ENCODE results near the gene LMF1. TPM values are rescaled to one million over a fixed set of nuclear protein-coding genes. Genes with fewer than 3 reads are reported as not detected.
A peak's percentile ranks its signal among the peaks of the same experiment; 100 is the strongest.

LMF1 gene
- polyA plus RNA-seq, 4 donors, result 14.6 to 26.5 (median 21.0) TPM

DNA sequence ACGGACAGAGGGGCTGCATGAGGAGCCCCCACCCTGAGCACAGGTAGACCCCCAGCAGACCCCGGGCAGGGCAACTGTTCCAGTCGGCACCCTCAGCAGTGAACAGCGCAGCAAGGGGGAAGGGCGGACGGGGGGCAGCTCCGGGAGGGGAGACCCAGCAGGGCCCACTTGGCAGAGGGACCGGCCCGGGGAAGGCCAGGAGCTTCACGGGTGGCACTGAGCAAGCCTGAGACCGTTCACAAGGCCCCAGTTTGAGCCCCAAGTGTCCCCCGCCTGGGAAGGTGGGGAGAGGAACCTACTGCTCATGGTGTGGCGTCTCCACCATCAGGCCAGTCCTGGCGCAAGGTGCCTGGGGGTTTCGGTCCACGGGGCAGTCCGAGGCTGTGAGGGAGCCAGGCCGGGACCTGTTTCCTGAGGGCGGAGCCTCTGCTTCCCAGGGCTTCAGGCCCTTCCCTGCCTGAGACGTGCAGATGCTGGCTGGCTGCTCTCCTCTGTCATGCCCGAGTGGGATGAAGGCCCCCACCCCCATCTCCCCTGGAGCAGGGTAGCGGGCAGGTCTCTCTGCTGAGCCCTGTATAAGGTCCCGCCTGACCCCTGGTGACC is 115.9 kb downstream of the LMF1 start:
- no peak for DNase-seq (ENCODE audit: low read depth in 4 of 4, low spot score in 2 of 4)

- no peak for DNase-seq (ENCODE audit: low read depth in 4 of 4, low spot score in 2 of 4)
Measured at GRCh38 chr16:853981-854807, 116.6 kb downstream of the LMF1 start.

DNA sequence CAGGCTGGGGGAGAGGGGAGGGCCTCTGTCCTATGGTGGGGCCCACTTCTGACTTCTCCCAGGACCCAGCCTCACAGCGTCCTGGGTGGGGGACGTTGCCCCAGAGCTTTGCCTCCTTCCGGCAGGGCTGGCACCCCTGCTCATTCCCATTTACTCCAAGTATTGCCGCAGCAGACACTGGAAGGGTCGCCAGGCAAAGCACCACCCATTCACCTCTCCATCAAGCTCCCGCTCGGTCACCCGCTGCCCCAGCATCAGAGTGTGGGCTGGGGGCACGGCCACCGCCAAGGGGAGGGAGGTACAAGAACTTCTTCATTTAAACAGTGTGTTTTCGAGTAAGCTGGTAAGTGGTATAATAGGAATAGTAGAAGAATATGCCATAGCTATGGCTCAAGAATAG is 117.5 kb downstream of the LMF1 start:
- DNase-seq (ENCODE audit: low read depth in 4 of 4, low spot score in 2 of 4), result no peak

DNA sequence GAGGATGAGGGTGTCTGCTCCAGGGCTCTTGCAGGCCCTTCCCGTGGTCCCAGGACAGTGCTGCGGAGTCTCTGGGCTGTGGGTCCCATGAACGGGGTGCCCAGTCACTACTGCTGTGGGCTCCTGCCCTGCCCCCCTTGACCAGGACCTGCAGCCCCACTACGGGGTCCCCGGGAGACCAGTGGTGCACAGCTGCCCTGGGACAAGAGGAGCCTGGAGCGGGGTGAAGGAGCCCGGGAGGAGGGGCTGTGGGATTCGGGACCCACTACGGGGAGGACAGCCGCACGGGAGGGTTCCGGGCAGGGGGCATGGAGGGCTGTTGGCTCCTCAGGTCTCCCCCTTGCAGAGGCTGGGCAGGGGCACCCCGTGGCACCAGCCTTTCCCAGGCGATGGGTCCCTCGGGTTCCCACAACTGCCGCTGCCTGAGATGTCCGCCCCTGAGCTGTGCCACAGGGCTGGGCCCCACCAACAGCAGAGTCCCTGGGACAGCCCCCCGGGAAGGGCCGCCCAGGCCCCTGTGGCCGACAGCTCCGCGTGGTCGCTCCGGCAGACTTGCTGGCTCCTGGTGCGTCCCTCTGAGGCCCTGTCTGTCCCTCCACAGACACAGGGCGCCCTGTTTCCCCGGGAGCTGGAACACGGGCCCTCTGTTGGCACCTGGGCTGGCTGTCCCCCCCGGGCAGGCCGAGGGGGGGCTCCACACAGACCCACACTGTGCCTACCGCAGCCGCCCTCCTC is 118.2 kb downstream of the LMF1 start:
- no peak for DNase-seq (ENCODE audit: low read depth in 4 of 4, low spot score in 2 of 4)

- DNase-seq (ENCODE audit: low read depth in 4 of 4, low spot score in 2 of 4), result no peak
Measured at GRCh38 chr16:851871-852270, 118.9 kb downstream of the LMF1 start.

GRCh38 chr16:851209-851810 is 119.5 kb downstream of the LMF1 start:
- no peak for DNase-seq (ENCODE audit: low read depth in 4 of 4, low spot score in 2 of 4)

- no peak for DNase-seq (ENCODE audit: low read depth in 4 of 4, low spot score in 2 of 4)
Measured at GRCh38 chr16:850668-851067, 120.1 kb downstream of the LMF1 start.

DNA sequence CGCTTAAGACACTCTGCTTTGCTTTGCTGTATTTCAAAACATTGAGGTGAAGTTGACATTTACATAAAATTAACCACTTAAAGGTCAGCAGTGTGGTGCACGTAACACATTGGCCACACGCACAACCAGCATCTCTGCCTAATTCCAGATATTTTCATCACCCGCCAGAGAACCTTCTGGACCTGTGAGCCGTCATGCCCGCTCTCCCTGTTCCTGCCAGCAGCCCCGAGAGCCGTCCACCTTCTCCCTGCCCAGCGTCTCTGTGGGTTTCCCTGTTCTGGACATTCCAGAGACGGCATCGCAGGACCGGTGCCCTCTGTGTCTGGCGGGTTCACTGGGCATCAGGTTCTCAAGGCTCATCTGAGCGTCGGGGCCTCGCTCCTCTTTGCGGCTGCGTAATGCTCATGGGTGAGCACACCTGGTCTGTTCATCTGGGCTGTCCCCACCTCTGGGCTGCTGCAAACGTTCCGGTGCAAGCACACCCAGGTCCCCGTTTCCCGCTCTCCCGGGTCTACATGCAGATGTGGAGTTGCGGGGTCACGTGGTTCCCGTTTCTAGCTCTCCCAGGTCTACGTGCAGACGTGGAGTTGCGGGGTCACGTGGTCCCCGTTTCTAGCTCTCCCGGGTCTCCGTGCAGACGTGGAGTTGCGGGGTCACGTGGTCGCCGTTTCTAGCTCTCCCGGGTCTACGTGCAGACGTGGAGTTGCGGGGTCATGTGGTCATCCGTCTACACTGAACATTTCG is 122.1 kb downstream of the LMF1 start:
- no peak for DNase-seq (ENCODE audit: low read depth in 4 of 4, low spot score in 2 of 4)

DNA sequence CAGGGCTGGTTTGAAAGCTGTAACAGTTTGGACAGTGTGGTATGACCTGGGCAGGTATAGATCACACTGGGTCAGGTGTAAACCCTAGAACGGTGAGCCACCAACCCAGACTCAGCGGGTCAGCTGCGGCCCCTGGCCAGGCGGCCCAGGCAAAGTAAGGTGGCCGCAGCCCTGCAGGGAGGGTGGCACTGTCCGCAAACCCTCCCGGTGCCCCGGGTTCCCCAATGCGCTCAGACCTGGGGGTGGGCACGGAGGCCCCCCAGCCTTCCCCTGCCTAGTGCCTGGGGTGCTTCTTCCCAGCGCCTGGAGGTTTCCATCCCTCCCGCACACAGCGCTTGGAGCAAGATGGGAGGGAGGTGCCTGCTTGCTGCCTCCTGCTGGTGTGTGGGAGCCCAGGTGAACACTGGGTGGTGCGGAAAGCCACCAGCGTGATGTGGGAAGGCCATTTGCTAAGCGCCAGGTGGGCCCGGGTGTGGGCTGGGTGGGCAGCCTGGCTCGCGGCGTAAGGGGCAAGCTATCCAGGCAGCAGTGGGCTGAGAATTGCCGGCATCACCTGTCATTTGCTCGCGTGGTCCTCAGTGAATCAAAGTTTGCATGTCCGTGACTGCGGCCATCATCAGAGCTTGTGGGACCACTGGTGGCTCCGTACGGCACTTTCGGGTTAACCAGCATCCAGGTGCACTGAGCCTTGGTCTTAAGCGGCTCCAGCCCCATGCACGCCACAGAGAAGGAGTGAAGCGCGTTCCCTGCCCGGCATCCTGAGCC is 122.9 kb downstream of the LMF1 start:
- DNase-seq (ENCODE audit: low read depth in 4 of 4, low spot score in 2 of 4), result no peak

- no peak for DNase-seq (ENCODE audit: low read depth in 4 of 4, low spot score in 2 of 4)
Measured at GRCh38 chr16:847151-847550, 123.6 kb downstream of the LMF1 start.

DNA sequence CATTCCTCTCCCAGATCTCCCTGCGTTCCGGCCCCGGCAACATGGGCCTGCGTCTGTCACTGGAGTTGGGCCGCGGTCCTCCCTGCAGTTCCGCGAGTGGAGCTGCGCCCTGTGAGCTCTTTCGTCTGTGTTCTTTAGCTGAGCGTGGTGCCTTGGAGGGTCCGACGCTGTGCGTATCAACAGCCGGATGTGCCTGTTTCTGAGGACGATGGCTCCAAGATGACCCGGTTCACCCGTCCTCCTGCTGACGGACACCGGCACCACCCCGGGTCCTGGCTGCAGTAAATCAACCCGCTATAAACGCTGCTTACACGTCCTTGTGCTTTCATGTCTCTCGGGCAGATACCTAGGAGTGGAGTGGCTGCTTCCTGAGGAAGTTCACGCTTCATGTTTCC is 125.4 kb downstream of the LMF1 start:
- no peak for DNase-seq (ENCODE audit: low read depth in 4 of 4, low spot score in 2 of 4)

- no peak for DNase-seq (ENCODE audit: low read depth in 4 of 4, low spot score in 2 of 4)
Measured at GRCh38 chr16:844638-845350, 126.0 kb downstream of the LMF1 start.

DNA sequence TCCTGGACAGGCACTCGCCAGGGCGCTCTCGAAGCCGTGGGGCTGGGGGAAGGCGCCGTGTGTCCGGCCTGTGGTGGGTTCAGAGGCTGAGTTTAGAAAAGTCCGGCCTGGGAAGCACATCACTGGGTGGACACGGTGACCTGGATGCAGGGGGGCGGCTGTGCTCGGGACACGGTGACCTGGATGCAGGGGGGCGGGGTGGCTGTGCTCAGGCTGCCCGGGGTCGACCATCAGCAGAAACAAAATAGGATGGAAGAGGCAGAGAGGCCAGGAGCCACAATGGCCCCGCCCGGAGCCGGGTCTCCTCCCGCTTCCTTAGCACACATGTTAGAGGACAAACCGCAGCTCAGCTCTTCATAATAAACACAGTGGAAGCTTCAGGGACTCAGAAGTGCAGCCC is 127.0 kb downstream of the LMF1 start:
- DNase-seq (ENCODE audit: low read depth in 4 of 4, low spot score in 2 of 4), result no peak

DNA sequence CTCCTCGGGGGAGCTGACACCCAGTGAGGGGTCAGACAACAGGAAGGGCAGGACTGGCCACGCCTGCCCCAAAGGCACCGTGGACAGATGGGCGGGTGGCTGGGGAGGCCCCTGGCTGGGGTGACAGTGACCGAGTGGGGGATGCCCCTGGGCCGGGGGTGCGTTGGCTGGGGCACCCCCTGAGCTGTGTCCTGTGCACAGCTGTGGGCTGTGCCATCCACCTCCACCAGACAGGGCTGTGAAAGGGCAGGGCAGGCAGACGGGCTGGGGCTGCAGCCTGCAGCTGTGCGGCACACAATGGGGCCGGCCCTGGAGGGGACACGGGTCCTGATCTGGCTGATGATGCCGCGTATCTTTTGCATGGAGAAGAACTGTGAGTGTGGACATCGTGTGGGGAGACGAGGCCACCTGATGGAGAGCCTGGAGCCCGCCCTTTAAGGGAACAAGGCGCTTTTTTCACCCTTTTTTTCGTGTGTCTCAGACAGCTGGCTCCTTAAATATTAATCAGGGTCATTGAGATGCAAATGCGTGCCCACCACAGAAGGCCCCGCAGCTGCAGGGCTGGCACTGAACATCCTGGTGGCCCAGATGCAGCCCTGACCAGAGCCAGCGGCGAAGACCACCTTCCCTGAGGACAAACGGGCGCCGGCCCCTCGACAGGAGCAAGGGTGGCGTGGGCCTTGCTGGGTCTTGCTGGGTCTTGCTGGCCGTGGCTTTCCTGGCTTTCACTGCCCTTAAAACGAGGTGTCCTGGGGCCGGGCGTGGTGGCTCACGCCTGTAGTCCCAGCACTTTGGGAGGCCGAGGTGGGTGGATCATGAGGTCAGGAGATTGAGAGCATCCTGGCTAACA is 127.8 kb downstream of the LMF1 start:
- no peak for DNase-seq (ENCODE audit: low read depth in 4 of 4, low spot score in 2 of 4)

DNA sequence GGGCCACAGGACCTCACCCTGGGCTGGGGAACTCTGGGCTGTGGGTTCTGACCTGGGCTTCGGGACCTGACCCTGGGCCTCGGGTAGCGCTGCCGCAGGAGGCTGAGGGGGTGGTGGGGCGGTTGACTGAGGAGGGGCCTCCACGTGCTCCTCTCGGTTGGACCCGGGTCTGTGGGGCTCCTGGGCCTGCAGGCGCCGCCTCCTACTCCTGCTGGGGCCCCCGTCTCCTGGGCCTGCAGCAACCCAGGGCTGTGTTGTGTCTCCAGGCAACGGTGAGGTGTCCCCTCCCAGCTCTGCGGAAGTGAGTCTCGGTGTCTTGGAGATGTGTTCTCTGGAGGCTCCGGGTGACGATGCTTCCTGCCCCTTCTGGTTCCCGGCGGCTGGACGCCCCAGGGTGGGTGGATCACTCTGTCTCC is 128.7 kb downstream of the LMF1 start:
- DNase-seq (ENCODE audit: low read depth in 4 of 4, low spot score in 2 of 4), result peak in 1 of 4 donors; percentile 47

- DNase-seq (ENCODE audit: low read depth in 4 of 4, low spot score in 2 of 4), result no peak
Measured at GRCh38 chr16:841455-842060, 129.2 kb downstream of the LMF1 start.

DNA sequence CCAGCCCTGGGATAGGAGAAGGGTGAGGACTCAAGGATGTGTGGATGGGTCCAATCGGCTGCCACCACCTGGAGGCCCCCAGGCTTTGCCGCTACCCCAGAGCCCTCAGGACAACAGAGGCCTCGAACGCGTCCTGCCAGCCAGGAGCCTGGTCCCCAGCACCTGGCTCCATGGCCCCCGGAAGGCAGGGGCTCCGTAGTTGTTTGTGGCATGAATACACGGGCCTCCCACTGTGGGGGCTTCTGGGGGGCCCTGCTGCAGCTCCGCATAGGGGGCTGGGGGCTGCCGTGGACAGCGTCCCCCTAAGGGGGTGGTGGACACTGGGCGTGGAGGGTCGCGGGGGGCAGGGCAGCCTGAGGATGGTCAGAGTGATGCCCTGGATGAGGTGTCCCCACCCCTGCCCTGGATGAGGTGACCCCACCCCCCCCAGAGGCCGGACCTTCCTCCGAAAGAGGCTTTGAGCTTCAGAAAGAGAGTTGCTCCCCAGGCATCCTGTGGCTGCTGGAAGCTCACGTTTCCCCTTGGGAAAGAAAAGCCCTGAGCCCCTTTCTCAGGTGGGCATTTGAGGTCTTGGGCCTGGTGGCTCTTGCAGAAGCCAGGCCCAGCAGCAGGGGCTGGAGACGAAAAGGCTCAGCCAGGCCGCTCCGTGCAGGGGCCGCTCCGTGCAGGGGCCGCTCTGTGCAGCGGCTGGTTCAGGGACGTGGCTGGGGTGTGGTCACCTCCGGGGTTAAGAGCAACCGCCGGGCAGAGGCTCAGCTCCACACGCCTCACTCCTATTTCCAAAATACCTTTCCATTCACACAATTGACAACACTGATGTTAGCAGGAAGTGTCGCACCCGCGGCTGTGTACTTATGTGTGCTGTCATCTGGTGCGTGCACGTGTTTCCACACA is 130.0 kb downstream of the LMF1 start:
- no peak for DNase-seq (ENCODE audit: low read depth in 4 of 4, low spot score in 2 of 4)

Data from left renal cortex interstitium (tissue), 4 donors.